GM12878 (cell line): ENCODE results near the gene ABHD17C. TPM values are rescaled to one million over a fixed set of nuclear protein-coding genes. Genes with fewer than 3 reads are reported as not detected.

Experiments
- ATAC-seq: fragments of 200-7000 bp; cut with Tn5 transposase; 3 replicates; pipeline ENCODE4 v1.9.1; 2020; ENCODE audit warnings: mild to moderate bottlenecking, moderate library complexity
- BruUV-seq: library from RNA; stranded (reverse); fragments of 400-500 nt; replicated peaks from 2 replicates; lab custom pipeline; 2021; lab: Mats Ljungman, UMichigan
- CTCF ChIA-PET: fragments of 300-600 bp; sonication (Branson Sonifier 250); formaldehyde crosslinking; extraction: SDS; loops from one replicate; lab custom pipeline; 2021; ENCODE audit warnings: inconsistent platforms; lab: Yijun Ruan, JAX
- POLR2A ChIA-PET: fragments of 350-600 bp; formaldehyde crosslinking; extraction: SDS; loops from one replicate; lab custom pipeline; 2021; ENCODE audit warnings: inconsistent platforms; lab: Charles Lee
- RAD21 ChIA-PET: fragments of 300-600 bp; sonication (Branson Sonifier 250); formaldehyde crosslinking; loops from one replicate; lab custom pipeline; 2023; ENCODE audit warnings: antibody characterized with exemption; ENCODE audit not compliant: unreplicated experiment; lab: Charles Lee
- SMC1A ChIA-PET: fragments of 300-600 bp; sonication (Branson Sonifier 250); formaldehyde crosslinking; loops from one replicate; lab custom pipeline; 2023; ENCODE audit not compliant: unreplicated experiment, uncharacterized antibody; lab: Charles Lee
- DNase-seq: peaks from one replicate; pipeline ENCODE4 v3.0.0-alpha.2; 2011; ENCODE audit warnings: low read depth, low spot score
- FAIRE-seq: peaks from 3 replicates; lab custom pipeline; 2011; peaks lifted over from hg19 to GRCh38; lab: Jason Lieb, UNC
- H2AFZ ChIP-seq: 2 replicates; pipeline ENCODE4 v1.6.0; 2011; ENCODE audit warnings: low read depth, low read length, control low read depth; ENCODE audit not compliant: control insufficient read depth
- H3K27ac ChIP-seq: 2 replicates; pipeline ENCODE4 v1.5.1; 2011; ENCODE audit warnings: control low read depth; ENCODE audit not compliant: control insufficient read depth, insufficient read depth
- H3K27me3 ChIP-seq, 2 experiments: replicated peaks in 1 of 2; 2 replicates each; pipeline versions ENCODE4 v1.6.0 to v1.6.1; 2011; ENCODE audit warnings: low read length in 1 of 2; ENCODE audit not compliant: control insufficient read depth in 2 of 2, insufficient read depth in 2 of 2
- H3K36me3 ChIP-seq, 2 experiments: 2 replicates each; pipeline ENCODE4 v1.5.1; 2011; ENCODE audit warnings: low read length in 1 of 2; ENCODE audit not compliant: control insufficient read depth in 2 of 2, insufficient read depth in 2 of 2
- H3K4me1 ChIP-seq: 2 replicates; pipeline ENCODE4 v1.6.1; 2011; ENCODE audit warnings: mild to moderate bottlenecking, low read length, moderate library complexity, mixed read lengths; ENCODE audit not compliant: control insufficient read depth, insufficient read depth
- H3K4me2 ChIP-seq: 2 replicates; pipeline ENCODE4 v1.6.0; 2011; ENCODE audit warnings: control low read depth; ENCODE audit not compliant: control insufficient read depth, insufficient read depth
- H3K4me3 ChIP-seq: fragments of 200-600 bp; sonication (generic); 2 replicates; pipeline ENCODE4 v1.5.1; 2016
- H3K79me2 ChIP-seq: 2 replicates; pipeline ENCODE4 v1.6.0; 2011; ENCODE audit warnings: low read length; ENCODE audit not compliant: control insufficient read depth, insufficient read depth
- H3K9ac ChIP-seq: 2 replicates; pipeline ENCODE4 v1.8.0; 2011; ENCODE audit warnings: low read length, control low read depth, mixed read lengths; ENCODE audit not compliant: control insufficient read depth, insufficient read depth
- H3K9me3 ChIP-seq: replicated peaks from 3 replicates; pipeline ENCODE4 v1.5.1; 2011; ENCODE audit warnings: mild to moderate bottlenecking, low read length; ENCODE audit not compliant: control insufficient read depth, insufficient read depth
- H4K20me1 ChIP-seq: 2 replicates; pipeline ENCODE4 v1.6.0; 2011; ENCODE audit not compliant: control insufficient read depth, insufficient read depth
- CBFB ChIP-seq: IDR thresholded peaks from 2 replicates; pipeline ENCODE4 v1.6.1; 2016; ENCODE audit warnings: antibody characterized with exemption, low read depth
- GATAD2B ChIP-seq: fragments of 450-650 bp; conservative IDR thresholded peaks from 2 replicates; pipeline ENCODE4 v1.6.1; 2017; ENCODE audit warnings: low read depth, mild to moderate bottlenecking, moderate library complexity
- IKZF1 ChIP-seq: fragments of 450-650 bp; conservative IDR thresholded peaks from 2 replicates; pipeline ENCODE4 v1.6.1; 2017; ENCODE audit warnings: antibody characterized with exemption, mild to moderate bottlenecking
- IKZF2 ChIP-seq, 2 experiments: fragments of 450-650 bp; IDR thresholded peaks; 2 replicates each; pipeline ENCODE4 v1.6.1; 2017; ENCODE audit warnings: mild to moderate bottlenecking in 2 of 2, moderate library complexity in 2 of 2
- IRF4 ChIP-seq: IDR thresholded peaks from 2 replicates; pipeline ENCODE4 v1.6.1; 2011; ENCODE audit warnings: low read depth, low read length
- KAT2A ChIP-seq: conservative IDR thresholded peaks from 2 replicates; pipeline ENCODE4 v1.6.1; 2011; ENCODE audit warnings: low read depth, low read length; ENCODE audit not compliant: control insufficient read depth
- MXI1 ChIP-seq: fragments of 150-350 bp; IDR thresholded peaks from 2 replicates; pipeline ENCODE4 v1.6.1; 2011; ENCODE audit warnings: low read depth, mild to moderate bottlenecking, inconsistent platforms, low read length, improper control_type of control experiment
- PKNOX1 ChIP-seq: fragments of 450-650 bp; IDR thresholded peaks from 2 replicates; pipeline ENCODE4 v1.6.1; 2016; ENCODE audit warnings: mild to moderate bottlenecking
- SRF ChIP-seq, 2 experiments: IDR thresholded peaks; 2 replicates each; pipeline ENCODE4 v1.6.1; 2011; ENCODE audit warnings: low read depth in 2 of 2, low read length in 2 of 2, mild to moderate bottlenecking in 1 of 2, moderate library complexity in 1 of 2
- TCF3 ChIP-seq: IDR thresholded peaks from 2 replicates; pipeline ENCODE4 v1.6.1; 2012; ENCODE audit warnings: low read depth, mild to moderate bottlenecking, low read length, borderline replicate concordance; ENCODE audit not compliant: insufficient read depth
- WGBS: methylation state at CpG from one replicate; pipeline ENCODE4 v1.1.6; 2016; ENCODE audit warnings: low lambda C conversion rate; ENCODE audit not compliant: insufficient replicate concordance, insufficient coverage; ENCODE audit errors: missing lambda C conversion rate; 5-methylcytosine and 5-hydroxymethylcytosine counted together
- in situ Hi-C: fragments of 300-500 bp; cut with MboI; formaldehyde crosslinking; loops from 9 replicates; pipeline ENCODE4 v1.14.3; 2018; ENCODE audit warnings: mixed read lengths
- intact Hi-C: fragments of 100-400 bp; cut with micrococcal nuclease; formaldehyde crosslinking; loops from one replicate; pipeline ENCODE4 v1.14.2; 2022; ENCODE audit not compliant: unreplicated experiment
- polyA plus RNA-seq, 11 experiments: library from polyadenylated mRNA; depleted of rRNA in 4 of 11; unstranded in 6 of 11; stranded (reverse) in 5 of 11; fragments of >200 nt; fragmentation: Nextera tagmentation in 4 of 11; fragmentation: Illumina TruSeq in 1 of 11; extraction: Ambion mirVana in 4 of 11; extraction: Trizol in 1 of 11; gene quantifications; 1 replicate in 1 of 11; 2 replicates in 10 of 11; pipeline versions ENCODE4 v1.2.1 to v1.2.3, GENCODE V29; 2011 to 2016; ENCODE audit warnings: inconsistent platforms in 2 of 11, missing spikeins in 2 of 11, low read depth in 1 of 11
- total RNA-seq, 4 experiments: library from RNA; depleted of rRNA in 3 of 4; stranded (reverse); fragments of >200 nt in 3 of 4; fragmentation: Illumina TruSeq in 1 of 4; extraction: Trizol in 1 of 4; gene quantifications; 2 replicates each; pipeline versions ENCODE4 v1.2.1 to v1.2.3, GENCODE V29; 2013 to 2021

ABHD17C gene
- total and polyA plus RNA-seq, 10 of the 15 experiments (the other 5 are each of a cell fraction or from before 2014, with no cell fraction given): 0.92 to 11.4 (median 5.5) TPM

GRCh38 chr15:80693682-80694610 is 1.2 kb upstream of the ABHD17C start (continued):
- TF ChIP-seq KAT2A (no peak), PKNOX1 (no peak), CBFB (no peak), SRF (IDR thresholded peaks at IDR 0.05; ENCODE audit: low read depth in 2 of 2, low read length in 2 of 2) (no peak)

GRCh38 chr15:80694611-80695098 is 455 bp upstream of the ABHD17C start:
- peak overlapping the region; percentile 83 for H3K4me3 ChIP-seq
- peak; percentile 51 for ATAC-seq
- H3K27ac ChIP-seq: no peak overlapping the region
- intact Hi-C loops (loop anchor here (5.0 kb wide), 1 partner anchor 628 kb away; the partner anchor contains the start of gene STARD5), in situ Hi-C loops (no loop called here)
- peaks cover 15% of the 10 kb centered on the region for H3K79me2 ChIP-seq
- H2AFZ ChIP-seq: peak overlapping the region; percentile 90
- CTCF ChIA-PET: interaction anchor here (0.7 to 4.3 kb wide), 4 partner anchors 21 to 109 kb away, joined by 3 to 27 read pairs (median 8); no protein-coding TSS in a partner anchor
- H3K27me3 ChIP-seq: no peaks in the 10 kb centered on the region
- no peaks in the 10 kb centered on the region for H3K9me3 ChIP-seq
- H4K20me1 ChIP-seq: no peaks in the 10 kb centered on the region
- RAD21 ChIA-PET: interaction anchor here (1.0 to 2.3 kb wide), 3 partner anchors 9 to 34 kb away, joined by 3 to 17 read pairs (median 3); no protein-coding TSS in a partner anchor
- DNase-seq: no peak
- H3K4me1 ChIP-seq: peaks cover 3% of the 10 kb centered on the region; the same call in 1 of the 2 replicates
- H3K9ac ChIP-seq: peak overlapping the region; percentile 71; the same call in 1 of the 2 replicates
- SMC1A ChIA-PET: interaction anchor here (0.9 to 4.2 kb wide), 4 partner anchors 10 to 49 kb away, joined by 3 to 18 read pairs (median 4); no protein-coding TSS in a partner anchor
- FAIRE-seq: no peak
- H3K4me2 ChIP-seq: peak overlapping the region; percentile 93
- TF ChIP-seq GATAD2B: peak; percentile 49
- no peak for TF ChIP-seq TCF3
- TF ChIP-seq MXI1: 0 out of 2 replicates have a peak, but pooled peaks have one; percentile 24
- 0 out of 4 replicates have a peak, but pooled peaks of 1 of the 2 experiments have one; percentile 14 for TF ChIP-seq IKZF2 (IDR thresholded peaks at IDR 0.05)
- no peak for TF ChIP-seq IRF4
- 0 out of 2 replicates have a peak, but pooled peaks have one; percentile 39 for TF ChIP-seq IKZF1
- POLR2A ChIA-PET: interaction anchor here (1.2 to 4.8 kb wide), 3 partner anchors 16 to 25 kb away, joined by 3 to 23 read pairs (median 3); no protein-coding TSS in a partner anchor
- H3K36me3 ChIP-seq: no peaks in the 10 kb centered on the region
- no TSS peak for BruUV-seq
- 2% methylated on average over 18 of the region's 47 CpGs for WGBS
